ENCODE measurements around the gene SERPINA9.

DNA sequence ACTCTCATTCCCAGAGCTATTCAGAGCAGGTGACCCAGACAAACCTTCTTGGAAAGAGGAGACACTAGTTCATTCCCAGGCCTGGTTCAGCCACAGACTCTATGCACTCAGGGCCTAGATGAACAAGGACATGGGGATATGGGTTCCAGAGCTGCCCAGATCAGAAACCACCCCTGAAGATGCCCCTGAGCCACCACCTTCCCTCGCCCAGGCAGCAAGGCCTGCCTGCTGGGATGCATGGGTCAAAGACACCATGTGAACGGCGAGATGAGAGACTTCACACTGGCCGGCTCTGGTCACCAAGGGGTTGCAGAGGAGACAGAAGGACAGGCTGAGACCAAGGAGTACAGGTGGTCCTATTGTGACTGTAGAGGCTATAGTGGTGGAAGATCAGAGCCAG lies 29.2 kb upstream of the SERPINA9 start:
- TF ChIP-seq, protein P1, sequence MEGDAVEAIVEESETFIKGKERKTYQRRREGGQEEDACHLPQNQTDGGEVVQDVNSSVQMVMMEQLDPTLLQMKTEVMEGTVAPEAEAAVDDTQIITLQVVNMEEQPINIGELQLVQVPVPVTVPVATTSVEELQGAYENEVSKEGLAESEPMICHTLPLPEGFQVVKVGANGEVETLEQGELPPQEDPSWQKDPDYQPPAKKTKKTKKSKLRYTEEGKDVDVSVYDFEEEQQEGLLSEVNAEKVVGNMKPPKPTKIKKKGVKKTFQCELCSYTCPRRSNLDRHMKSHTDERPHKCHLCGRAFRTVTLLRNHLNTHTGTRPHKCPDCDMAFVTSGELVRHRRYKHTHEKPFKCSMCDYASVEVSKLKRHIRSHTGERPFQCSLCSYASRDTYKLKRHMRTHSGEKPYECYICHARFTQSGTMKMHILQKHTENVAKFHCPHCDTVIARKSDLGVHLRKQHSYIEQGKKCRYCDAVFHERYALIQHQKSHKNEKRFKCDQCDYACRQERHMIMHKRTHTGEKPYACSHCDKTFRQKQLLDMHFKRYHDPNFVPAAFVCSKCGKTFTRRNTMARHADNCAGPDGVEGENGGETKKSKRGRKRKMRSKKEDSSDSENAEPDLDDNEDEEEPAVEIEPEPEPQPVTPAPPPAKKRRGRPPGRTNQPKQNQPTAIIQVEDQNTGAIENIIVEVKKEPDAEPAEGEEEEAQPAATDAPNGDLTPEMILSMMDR (IDR thresholded peaks at IDR 0.05), result no peak
- TF ChIP-seq POLR2A (IDR thresholded peaks at IDR 0.05; ENCODE audit: low read depth), result no peak
- no peak for TF ChIP-seq POLR2AphosphoS5 (IDR thresholded peaks at IDR 0.05)

Data from esophagus muscularis mucosa (tissue), 3 donors.